Activated CD4-positive, alpha-beta T cell treated with anti-CD3 and anti-CD28 coated beads, Interleukin-2, Interleukin-4, amounts not matched to agents 100 ng/mL and 50 ng/mL, durations not matched to agents 16 hours and 8 hours (primary cell): ENCODE results near the gene EIF2B5.
A peak's percentile ranks its signal among the peaks of the same experiment; 100 is the strongest.

Experiments
- DNase-seq: peaks from one replicate; pipeline ENCODE4 v3.0.0-alpha.2; 2020; ENCODE audit warnings: low spot score

Gene EIF2B5

DNA sequence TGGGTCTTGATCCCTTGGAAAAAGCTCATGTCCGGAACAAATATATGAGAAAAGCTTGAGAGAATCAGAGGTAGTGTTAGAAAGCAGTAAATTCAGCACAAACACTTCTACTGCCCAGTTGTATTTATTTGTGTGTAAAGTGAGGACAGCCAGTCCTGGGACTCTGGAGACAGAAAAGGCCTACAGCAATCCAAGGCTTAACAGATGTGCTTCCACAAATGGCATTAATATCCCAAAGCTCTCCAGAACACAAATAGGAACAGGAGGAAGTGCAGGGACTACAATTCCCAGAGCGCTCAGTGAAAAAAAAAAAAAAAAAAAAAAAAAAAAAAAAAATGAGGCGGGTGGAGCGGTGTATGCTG lies 39.1 kb downstream of the EIF2B5 start:
- no peak for DNase-seq

DNA sequence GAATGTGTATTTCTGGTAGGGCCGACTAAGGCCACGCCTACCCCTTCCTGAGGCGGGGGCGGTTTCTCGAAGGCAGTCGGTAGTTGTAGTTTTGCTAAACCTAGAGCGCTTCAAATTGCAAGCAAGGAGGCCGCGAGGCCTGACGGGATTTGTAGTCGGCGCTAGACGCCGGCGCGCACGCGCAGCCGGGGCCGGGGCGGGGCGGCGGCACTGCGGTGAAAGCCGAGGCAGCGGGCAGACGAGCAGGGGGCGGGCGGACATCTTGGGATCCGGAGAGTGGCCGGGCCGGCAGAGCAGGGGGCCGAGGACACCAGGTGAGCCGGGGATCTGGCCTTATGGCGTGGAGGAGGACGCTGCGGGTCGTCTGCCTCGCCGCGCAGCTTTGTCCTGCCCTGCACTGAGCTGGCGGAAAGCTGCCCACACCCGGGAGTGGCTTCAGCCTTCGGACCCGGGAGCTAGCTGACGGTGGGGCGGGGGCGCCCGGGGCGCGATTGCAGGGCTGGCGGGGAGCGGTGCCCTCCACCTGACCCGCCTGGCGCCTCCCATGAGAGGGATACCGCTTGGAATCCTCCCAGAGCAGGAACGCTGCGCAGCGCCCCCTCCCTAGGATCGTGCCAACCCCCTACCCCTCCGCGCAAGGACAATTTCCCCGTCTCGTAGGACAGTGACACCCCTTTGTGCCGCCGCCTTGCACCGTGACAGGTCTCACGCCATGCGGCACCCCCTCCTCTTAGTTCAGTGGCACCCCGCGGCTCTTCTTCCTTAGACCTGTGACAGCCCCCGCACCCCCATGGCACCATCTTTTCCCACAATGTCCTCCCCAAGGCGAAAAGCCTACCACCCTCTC lies 39.7 kb downstream of the EIF2B5 start, which contains the start of gene AP2M1:
Gene AP2M1 (plus strand): TSS at position 210 of the 847 bp plus-strand sequence. CDS start 2,139 bp downstream, outside the sequence.
- DNase-seq, result peak; percentile 98

DNA sequence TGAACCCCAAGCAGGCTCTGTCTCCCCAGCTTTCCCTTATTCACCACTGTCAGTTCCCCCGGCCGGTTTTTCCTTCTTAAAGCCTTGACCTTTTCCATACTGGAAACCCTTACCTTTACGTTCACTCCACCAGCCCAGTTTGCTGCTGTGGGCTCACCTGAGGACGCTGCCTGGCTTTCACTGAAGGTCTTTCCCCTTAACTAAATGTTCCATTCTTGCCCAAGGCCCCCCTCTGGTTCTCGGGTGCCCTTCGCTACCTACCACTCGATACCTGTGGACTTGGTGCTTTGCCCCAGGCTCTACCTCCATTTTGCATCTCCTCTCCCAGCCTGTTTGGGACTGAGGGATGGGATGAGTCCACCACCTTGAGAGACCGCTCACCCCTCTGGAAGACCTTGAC lies 40.3 kb downstream of the EIF2B5 start:
- no peak for DNase-seq

DNA sequence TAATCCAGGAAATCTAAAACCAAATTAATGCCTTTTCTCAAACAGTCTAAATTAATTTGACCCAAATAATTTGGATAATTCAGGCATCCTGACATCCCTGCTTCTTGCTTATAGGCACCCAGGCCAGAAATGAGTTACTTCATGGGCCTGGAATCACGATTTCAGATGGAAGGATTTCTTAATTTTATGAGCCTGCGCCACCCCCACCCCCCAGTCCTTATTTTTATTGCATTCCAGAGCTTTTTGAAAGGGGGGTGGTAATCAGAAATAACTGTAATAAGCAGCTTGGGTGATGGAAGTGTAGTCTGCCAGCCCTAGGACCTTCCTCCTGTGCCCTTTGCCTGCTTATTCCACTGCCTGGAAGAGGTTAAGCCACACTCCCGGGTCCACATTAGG lies 40.8 kb downstream of the EIF2B5 start:
- no peak for DNase-seq

DNA sequence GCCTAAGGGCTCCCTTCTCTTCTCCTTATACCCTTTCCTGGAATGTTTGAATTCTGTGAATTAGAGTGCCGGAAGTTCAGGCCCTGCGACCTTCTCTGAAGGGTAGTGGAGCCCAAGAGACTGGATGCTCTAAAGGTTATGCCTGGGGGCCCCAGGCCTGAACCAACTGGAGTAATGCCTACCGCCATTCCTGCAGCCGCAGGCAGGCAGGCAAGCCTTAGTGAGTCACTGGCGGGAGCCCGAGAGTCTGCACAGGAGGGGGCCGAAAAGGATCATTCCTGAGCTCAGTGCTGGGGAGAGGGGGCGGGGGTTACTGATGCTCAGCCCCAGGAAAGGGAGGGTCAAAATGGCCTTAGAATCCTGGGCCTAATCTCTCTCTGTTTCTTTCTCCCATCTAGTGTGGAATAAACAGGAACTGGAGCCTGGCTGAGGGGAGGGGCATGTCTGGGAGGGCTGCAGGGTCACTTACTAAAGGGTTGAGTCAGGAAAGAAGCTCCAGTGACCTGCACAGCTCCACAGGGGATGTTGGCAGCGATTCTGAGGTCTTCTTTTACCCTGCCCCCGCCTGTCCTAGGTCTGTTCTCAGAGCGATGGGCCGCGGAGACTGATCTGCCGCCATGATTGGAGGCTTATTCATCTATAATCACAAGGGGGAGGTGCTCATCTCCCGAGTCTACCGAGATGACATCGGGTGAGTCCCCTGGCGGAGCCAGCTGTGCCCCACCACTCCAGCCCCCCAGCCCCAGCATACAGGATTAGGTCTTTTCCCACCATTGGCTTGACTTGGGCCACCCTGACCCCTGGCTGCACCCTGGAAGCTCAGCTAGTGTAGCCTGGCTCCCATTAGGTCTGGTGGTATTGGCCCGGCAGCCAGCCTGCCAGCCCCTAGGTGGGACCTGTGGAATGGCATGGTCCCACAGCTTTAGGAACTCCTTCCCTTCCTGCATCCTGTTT lies 41.5 kb downstream of the EIF2B5 start:
- no peak for DNase-seq

DNA sequence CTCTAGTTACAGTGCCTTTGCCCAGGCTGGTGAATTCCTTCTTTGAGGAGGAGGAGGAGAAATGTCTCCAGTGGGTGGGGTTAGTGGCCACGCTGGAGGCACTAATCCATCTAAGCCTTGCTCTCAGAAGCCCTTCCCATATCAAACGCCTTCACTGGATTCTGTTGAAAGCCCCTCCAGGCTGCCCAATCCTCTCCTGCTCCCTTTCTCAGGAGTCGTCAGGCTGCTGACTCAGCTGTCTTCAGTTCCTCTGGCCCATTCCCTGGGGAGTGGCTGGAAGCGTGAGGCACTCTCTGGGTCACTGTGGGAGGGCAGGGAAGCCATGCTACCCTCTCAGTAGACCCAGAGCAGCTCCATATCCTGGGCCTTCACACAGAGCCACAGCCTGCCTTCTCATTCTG lies 42.2 kb downstream of the EIF2B5 start:
- DNase-seq, result no peak

DNA sequence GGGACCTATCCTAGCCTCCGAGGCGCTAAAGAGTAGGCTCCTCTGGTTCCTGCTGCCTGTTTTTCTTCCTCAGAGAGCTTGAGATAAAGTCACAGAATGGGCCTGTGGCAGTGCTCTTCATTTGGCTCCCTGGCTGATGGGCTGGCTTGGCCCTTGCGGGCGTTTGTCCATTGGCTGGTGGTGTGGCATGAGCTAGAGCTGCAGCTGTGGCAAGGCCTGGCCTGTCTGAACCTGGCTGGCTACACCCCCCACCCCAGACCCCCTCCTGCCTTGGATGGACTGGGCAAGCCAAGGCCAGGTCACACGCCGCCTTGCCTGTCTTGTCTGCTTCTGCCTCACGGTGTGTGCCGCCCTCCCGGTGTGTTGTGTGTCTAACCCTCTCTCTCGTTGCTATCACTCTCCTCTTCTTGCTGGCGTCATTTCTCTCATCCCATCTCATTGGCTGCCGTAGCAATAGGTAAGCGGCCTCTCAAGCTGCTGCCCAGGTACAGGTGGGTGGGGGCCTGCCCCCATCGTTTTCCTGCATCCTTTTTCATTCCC lies 42.7 kb downstream of the EIF2B5 start:
- DNase-seq, result no peak

DNA sequence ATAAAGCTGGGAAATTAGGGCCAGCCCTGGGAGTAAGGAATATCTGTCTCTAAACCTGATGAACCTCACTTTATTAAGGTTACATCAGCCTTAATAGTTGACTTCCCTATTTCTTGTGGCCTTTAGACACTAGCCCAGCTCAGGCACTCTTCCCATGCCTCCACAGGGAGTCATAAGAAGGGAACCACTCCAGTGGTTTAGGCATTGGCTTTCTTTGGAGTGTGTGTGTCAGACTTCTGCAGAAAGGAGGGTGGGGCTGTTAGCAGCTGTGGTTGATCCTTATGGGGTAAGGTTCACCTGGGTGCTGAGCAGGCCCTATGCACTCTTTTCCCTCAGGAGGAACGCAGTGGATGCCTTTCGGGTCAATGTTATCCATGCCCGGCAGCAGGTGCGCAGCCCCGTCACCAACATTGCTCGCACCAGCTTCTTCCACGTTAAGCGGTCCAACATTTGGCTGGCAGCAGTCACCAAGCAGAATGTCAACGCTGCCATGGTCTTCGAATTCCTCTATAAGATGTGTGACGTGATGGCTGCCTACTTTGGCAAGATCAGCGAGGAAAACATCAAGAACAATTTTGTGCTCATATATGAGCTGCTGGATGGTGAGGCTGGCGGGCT lies 43.5 kb downstream of the EIF2B5 start:
- no peak for DNase-seq

DNA sequence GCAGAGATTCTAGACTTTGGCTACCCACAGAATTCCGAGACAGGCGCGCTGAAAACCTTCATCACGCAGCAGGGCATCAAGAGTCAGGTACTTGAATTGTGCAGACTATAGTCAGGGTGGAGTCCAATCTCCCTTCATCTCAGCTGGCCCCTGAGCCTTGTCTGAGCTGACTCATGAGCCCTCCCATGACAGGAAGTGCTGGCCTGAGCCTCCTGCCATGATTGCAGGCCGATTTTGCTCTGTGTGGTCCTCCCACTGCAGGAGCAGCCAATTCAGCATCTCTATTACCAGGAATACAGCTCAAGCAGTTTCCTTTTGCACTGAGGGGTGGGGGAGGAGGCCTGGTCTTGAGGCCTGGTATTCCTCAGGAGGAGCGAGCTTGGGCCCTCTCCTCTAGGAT lies 45.0 kb downstream of the EIF2B5 start:
- no peak for DNase-seq

DNA sequence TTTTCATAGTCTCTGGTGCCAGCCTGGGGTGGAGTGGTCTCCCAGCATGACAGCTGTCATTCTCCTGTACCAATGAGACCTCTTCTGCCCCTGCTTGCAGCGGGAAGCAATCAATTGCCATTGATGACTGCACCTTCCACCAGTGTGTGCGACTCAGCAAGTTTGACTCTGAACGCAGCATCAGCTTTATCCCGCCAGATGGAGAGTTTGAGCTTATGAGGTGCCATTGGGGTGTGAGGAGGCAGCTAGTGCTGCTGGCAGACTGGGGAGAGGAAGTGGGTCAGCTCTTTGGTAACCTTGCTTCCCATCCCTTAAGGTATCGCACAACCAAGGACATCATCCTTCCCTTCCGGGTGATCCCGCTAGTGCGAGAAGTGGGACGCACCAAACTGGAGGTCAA lies 46.4 kb downstream of the EIF2B5 start:
- DNase-seq, result no peak

DNA sequence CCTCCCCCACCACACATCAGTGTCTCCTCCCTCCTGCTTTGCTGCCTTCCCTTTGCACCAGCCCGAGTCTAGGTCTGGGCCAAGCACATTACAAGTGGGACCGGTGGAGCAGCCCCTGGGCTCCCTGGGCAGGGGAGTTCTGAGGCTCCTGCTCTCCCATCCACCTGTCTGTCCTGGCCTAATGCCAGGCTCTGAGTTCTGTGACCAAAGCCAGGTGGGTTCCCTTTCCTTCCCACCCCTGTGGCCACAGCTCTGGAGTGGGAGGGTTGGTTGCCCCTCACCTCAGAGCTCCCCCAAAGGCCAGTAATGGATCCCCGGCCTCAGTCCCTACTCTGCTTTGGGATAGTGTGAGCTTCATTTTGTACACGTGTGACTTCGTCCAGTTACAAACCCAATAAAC lies 48.5 kb downstream of the EIF2B5 start:
- no peak for DNase-seq

DNA sequence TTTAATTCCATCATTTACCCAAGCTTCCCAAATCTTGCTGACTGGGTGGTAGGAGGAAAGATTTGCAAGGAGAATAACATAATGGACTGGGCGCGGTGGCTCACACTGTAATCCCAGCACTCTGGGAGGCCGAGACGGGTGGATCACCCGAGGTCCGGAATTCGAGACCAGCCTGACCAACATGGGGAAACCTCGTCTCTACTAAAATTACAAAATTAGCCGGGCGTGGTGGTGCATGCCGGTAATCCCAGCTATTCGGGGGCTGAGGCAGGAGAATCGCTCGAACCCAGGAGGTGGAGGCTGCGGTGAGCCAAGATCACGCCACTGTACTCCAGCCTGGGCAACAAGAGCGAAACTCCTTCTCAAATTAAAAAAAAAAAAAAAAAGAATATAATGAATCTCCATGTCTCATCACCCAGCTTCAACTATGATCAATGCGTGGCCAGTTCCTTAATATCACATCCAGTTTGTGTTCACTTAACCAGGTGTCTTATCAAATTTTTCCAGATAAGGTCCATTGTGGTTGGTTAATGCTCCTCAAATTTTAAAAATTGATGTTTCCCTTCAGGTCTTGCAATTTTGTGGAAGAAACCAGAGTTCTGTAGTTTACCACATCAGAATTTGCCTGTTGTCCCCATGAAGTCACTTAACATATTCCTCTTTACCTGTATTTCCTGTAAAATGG lies 49.5 kb downstream of the EIF2B5 start:
- no peak for DNase-seq

DNA sequence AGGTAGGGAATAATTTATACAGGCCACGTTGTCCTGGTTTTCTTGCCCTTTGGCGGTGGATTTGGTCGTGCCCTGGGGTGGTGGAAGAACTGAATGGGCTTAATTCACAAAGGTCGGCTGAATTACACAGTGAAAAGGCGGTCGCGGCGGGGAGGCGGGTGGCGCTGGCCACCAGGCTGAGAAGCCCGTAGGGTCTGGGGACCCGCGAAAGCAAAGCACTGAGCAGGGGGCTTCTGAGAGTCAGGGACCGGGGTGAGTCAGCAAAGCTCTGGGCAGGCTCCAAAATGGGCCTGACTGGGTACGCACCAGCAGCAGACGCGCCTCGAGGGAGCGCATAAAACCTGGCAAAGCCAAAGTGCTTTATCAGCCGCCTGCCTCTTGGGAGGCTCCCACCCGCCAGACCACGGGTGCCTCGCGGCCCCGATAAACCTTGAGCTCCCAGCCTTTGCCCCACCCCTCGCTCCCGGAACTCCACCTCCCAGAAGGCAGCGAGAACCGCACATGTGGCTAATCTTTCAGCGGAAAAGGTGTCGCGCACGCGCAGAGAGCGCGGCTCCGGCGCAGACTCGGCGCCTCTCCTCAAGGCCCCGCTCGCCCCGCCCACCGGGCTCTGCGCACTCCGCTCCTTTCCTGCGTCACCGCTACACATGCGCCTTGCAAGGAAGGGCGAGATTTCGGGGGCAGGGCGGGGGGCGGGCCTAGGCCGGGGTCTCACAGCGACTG lies 50.5 kb downstream of the EIF2B5 start:
- peak; percentile 99 for DNase-seq

DNA sequence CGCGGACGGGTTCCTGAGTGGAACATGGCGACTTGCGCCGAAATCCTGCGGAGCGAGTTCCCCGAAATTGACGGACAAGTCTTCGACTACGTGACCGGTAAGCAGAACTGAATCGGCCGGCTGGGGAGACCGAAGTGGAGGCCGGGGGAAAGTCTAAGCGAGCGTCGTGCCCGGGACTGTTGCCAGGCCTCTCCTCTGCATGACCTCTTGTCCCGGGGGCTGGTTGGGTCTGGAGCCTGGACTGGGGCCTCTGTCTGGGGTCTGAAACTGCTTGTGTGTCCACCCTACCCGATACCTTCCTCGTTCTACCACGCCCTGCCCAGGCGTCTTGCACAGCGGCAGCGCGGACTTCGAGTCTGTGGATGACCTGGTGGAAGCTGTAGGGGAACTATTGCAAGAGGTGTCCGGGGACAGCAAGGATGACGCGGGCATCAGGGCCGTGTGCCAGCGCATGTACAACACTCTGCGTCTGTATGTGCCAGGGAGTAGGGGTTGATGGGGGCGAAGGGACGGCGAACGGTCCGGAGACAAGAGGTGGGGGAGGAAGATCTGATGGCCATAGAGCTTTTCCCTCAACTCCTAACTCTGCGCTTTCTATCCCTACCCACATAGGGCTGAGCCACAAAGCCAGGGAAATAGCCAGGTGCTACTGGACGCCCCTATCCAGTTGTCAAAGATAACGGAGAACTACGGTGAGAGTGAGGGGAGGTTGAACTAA lies 51.2 kb downstream of the EIF2B5 start, which contains the start of gene ABCF3:
Gene ABCF3 (plus strand): TSS at position 16 of the 718 bp plus-strand sequence. CDS start 9 bp downstream, at position 25.
- DNase-seq, result peak; percentile 6

DNA sequence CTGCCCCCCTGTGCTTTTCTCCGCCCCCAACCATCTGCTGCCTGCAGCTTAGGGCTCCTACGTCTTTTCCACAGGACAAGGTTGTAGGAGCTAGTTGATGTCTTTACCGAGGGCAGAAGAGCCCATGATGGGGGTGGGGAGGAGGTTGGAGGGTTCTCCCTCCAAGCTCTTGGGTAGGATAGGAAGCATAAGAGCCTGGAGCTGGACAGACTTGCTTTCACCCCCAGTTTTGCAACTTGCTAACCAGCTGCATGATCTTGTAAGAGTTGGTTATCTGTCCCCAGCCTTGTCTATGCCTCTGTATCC lies 51.7 kb downstream of the EIF2B5 start:
- DNase-seq, result no peak

DNA sequence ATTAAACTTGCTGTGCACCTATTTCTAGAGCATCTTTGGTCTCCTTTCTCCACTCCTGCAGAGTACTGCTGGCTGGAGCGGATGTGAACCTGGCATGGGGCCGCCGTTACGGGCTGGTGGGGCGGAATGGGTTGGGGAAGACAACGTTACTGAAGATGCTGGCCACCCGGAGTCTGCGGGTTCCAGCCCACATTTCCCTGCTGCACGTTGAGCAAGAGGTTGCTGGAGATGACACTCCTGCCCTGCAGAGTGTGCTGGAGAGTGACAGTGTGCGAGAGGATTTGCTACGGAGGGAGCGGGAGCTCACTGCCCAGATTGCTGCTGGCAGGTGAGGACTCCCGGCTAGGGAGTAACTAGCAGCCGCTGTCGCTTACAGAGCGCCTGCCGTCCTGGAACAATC lies 52.9 kb downstream of the EIF2B5 start:
- DNase-seq, result no peak

DNA sequence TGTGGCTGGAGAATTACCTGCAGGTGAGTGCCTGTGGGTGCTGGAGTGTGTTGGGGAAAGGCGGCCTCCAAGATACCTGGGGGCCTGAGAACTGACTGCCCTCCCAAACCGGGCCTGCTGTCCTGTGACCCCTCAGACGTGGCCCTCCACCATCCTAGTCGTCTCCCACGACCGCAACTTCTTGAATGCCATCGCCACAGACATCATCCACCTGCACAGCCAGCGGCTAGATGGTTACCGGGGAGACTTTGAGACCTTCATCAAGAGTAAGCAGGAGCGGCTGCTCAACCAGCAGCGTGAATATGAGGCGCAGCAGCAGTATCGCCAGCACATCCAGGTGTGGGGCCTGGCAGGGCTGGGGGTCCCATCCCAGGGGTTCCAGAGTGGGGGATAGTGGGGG lies 54.3 kb downstream of the EIF2B5 start:
- no peak for DNase-seq

DNA sequence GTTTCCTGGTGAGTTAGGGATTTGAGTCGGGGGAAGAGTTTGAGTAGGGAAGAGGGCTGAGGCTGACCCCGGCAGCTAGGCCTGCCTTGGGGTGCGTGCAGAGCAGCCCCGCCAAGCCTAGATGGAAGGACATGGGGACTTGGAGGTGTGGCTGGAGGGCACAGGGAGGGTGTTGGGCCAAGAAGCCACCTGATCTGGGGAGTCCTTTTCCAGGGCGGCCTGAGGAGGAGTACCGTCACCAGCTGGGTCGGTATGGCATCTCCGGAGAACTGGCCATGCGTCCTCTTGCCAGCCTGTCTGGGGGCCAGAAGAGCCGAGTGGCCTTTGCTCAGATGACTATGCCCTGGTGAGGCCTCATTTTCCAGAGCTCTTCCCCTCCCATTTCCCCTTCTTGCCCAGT lies 57.7 kb downstream of the EIF2B5 start:
- DNase-seq, result no peak

DNA sequence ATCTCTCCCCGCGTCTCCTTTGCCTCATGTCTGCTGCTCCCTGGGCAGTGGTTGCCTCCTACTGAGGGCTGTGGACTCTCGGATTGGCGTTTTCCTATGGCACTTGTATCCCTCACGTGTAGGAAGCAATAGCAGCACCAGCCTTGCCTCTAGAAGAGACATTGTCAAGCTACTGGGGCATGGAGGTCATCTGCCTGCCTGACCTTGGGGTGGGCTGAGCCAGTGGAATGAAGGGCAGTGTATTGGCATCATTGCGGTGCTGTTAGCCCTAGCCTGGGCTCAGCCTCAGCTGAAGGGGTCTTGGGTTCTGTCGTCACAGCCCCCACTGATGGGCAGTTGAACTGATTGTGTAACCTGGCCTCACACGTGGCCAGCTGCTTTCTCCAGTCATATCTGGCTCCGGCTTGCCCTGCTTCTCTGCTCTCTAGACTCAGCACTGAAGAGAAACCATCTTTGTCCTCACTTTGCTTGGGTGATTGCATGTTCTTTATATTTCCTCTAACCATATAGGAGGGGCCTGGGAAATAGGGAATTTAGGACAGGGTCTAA lies 58.9 kb downstream of the EIF2B5 start:
- no peak for DNase-seq
